ENCODE data around the gene FOCAD. TPM values are rescaled to one million over a fixed set of nuclear protein-coding genes. Genes with fewer than 3 reads are reported as not detected.

The FOCAD gene
- total and polyA plus RNA-seq, 2 donors (not counting 1 experiment from before 2014, with no cell fraction given): 4.0 to 10.1 TPM

DNA sequence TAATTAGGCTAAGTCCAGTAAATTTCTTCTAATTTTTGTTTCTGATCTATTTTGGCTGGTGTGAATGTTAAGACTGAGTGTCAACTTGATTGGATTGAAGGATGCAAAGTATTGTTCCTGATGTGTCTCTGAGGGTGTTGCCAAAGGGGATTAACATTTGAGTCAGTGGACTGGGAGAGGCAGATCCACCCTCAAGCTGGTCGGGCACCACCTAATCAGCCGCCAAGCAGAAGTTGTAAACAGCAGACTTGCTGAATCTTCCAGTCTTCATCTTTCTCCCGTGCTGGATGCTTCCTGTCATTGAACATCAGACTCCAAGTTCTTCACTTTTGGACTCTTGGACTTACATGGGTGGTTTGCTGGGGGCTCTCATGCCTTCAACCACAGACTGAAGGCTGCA, 40.4 kb upstream of the FOCAD start:
- Histone ChIP-seq H3K4me1 (ENCODE audit: control insufficient read depth in 2 of 2, insufficient read depth in 2 of 2, low read length in 2 of 2) (peaks cover 6 to 8% of the 10 kb centered on the region in 2 donors), H3K27me3 (replicated peaks in 1 of 4; ENCODE audit: control extremely low read depth in 1 of 4, control insufficient read depth in 3 of 4, insufficient read depth in 4 of 4, low read length in 3 of 4) (peaks cover 0 to 26% (median 11%) of the 10 kb centered on the region in 4 experiments), H3K9ac (ENCODE audit: low read length) (no peak overlapping the region), H3K4me2 (replicated peaks; ENCODE audit: low read depth, low read length, poor library complexity, severe bottlenecking) (no peak overlapping the region), H4K20me1 (ENCODE audit: control insufficient read depth, insufficient read depth, low read length, poor library complexity, severe bottlenecking) (no peaks in the 10 kb centered on the region), H3K9me3 (ENCODE audit: control extremely low read depth in 1 of 3, control insufficient read depth in 2 of 3, insufficient read depth in 1 of 3, low read length in 2 of 3) (no peaks in the 10 kb centered on the region), H3K79me2 (ENCODE audit: control insufficient read depth, insufficient read depth, low read length) (no peaks in the 10 kb centered on the region), H3K4me3 (ENCODE audit: control extremely low read depth in 1 of 5, extremely low read depth in 1 of 5, insufficient read depth in 1 of 5, low read depth in 2 of 5, low read length in 4 of 5) (no peak overlapping the region), H3K27ac (ENCODE audit: low read length in 2 of 2) (no peak overlapping the region), H2AFZ (ENCODE audit: insufficient read depth, low read depth, low read length, poor library complexity, severe bottlenecking) (no peak overlapping the region), H3K36me3 (replicated peaks in 1 of 2; ENCODE audit: control extremely low read depth in 1 of 2, control insufficient read depth in 1 of 2, extremely low read depth in 1 of 2, insufficient read depth in 2 of 2, low read length in 1 of 2) (no peaks in the 10 kb centered on the region)
- ChIA-PET CTCF (no interaction called here), POLR2A (no interaction called here)
- no peak for TF ChIP-seq EZH2 (IDR thresholded peaks at IDR 0.05; ENCODE audit: borderline replicate concordance, insufficient read depth, low read depth, low read length, poor library complexity, severe bottlenecking)
- TF ChIP-seq, protein P1, sequence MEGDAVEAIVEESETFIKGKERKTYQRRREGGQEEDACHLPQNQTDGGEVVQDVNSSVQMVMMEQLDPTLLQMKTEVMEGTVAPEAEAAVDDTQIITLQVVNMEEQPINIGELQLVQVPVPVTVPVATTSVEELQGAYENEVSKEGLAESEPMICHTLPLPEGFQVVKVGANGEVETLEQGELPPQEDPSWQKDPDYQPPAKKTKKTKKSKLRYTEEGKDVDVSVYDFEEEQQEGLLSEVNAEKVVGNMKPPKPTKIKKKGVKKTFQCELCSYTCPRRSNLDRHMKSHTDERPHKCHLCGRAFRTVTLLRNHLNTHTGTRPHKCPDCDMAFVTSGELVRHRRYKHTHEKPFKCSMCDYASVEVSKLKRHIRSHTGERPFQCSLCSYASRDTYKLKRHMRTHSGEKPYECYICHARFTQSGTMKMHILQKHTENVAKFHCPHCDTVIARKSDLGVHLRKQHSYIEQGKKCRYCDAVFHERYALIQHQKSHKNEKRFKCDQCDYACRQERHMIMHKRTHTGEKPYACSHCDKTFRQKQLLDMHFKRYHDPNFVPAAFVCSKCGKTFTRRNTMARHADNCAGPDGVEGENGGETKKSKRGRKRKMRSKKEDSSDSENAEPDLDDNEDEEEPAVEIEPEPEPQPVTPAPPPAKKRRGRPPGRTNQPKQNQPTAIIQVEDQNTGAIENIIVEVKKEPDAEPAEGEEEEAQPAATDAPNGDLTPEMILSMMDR (IDR thresholded peaks at IDR 0.05): no peak
- DNase-seq (no peak), ATAC-seq (ENCODE audit: low read depth) (no peak)
- intact Hi-C loops (cut with micrococcal nuclease): loop anchor here (5.0 kb wide), 1 partner anchor 39 kb away; the partner anchor contains the start of gene FOCAD
- Mint-ChIP-seq H3K9me3 (ENCODE audit: insufficient read depth) (no peaks in the 10 kb centered on the region), H3K4me1 (peaks cover 8% of the 10 kb centered on the region), H3K4me3 (no peak overlapping the region), H3K27me3 (peaks cover 41% of the 10 kb centered on the region), H3K27ac (no peak overlapping the region)
- 100% methylated on average over 2 of the region's 3 CpGs for WGBS (ENCODE audit: insufficient coverage)

DNA sequence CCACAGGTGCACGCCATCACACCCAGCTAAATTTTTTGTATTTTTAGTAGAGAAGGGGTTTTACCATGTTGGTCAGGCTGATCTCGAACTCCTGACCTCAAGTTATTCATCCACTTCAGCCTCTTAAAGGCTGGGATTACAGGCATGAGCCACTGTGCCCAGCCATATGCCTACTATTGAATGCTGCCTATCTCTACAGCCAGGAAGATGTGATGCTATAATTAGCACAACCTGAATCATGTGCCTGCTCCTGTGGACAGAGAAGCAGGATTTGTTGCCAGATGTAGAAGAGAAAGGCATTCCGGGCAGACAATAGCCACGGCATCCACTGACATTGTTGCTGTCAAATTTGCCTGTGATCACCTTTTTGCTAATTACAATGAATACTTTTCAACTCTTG, 37.4 kb upstream of the FOCAD start:
- Histone ChIP-seq H3K79me2 (ENCODE audit: control insufficient read depth, insufficient read depth, low read length) (no peaks in the 10 kb centered on the region), H3K27ac (ENCODE audit: low read length in 2 of 2) (no peak overlapping the region), H4K20me1 (ENCODE audit: control insufficient read depth, insufficient read depth, low read length, poor library complexity, severe bottlenecking) (no peaks in the 10 kb centered on the region), H3K27me3 (replicated peaks in 1 of 4; ENCODE audit: control extremely low read depth in 1 of 4, control insufficient read depth in 3 of 4, insufficient read depth in 4 of 4, low read length in 3 of 4) (peaks cover 0 to 26% (median 8%) of the 10 kb centered on the region in 4 experiments), H3K36me3 (replicated peaks in 1 of 2; ENCODE audit: control extremely low read depth in 1 of 2, control insufficient read depth in 1 of 2, extremely low read depth in 1 of 2, insufficient read depth in 2 of 2, low read length in 1 of 2) (no peaks in the 10 kb centered on the region), H3K4me2 (replicated peaks; ENCODE audit: low read depth, low read length, poor library complexity, severe bottlenecking) (no peak overlapping the region), H2AFZ (ENCODE audit: insufficient read depth, low read depth, low read length, poor library complexity, severe bottlenecking) (no peak overlapping the region), H3K4me1 (ENCODE audit: control insufficient read depth in 2 of 2, insufficient read depth in 2 of 2, low read length in 2 of 2) (no peaks in the 10 kb centered on the region), H3K4me3 (ENCODE audit: control extremely low read depth in 1 of 5, extremely low read depth in 1 of 5, insufficient read depth in 1 of 5, low read depth in 2 of 5, low read length in 4 of 5) (no peak overlapping the region), H3K9ac (ENCODE audit: low read length) (no peak overlapping the region), H3K9me3 (ENCODE audit: control extremely low read depth in 1 of 3, control insufficient read depth in 2 of 3, insufficient read depth in 1 of 3, low read length in 2 of 3) (no peaks in the 10 kb centered on the region)
- DNase-seq: no peak
- Mint-ChIP-seq H3K4me1 (no peaks in the 10 kb centered on the region), H3K27me3 (peaks cover 49% of the 10 kb centered on the region), H3K4me3 (no peak overlapping the region), H3K9me3 (ENCODE audit: insufficient read depth) (no peaks in the 10 kb centered on the region), H3K27ac (no peak overlapping the region)
- POLR2A ChIA-PET: no interaction called here
- WGBS (ENCODE audit: insufficient coverage): 88% methylated on average over 1 of the region's 4 CpGs
- CTCF ChIA-PET: interaction anchor here (0.5 kb wide), 1 partner anchor 1484 kb away, joined by 4 read pairs; no protein-coding TSS in a partner anchor
- no peak for TF ChIP-seq EZH2 (IDR thresholded peaks at IDR 0.05; ENCODE audit: borderline replicate concordance, insufficient read depth, low read depth, low read length, poor library complexity, severe bottlenecking)
- TF ChIP-seq, protein P1 (IDR thresholded peaks at IDR 0.05): no peak
- intact Hi-C loops (cut with micrococcal nuclease): no loop called here
- no peak for ATAC-seq (ENCODE audit: low read depth)
